Islet of Langerhans (tissue), 1 donor: Measurements from ENCODE around the gene GNA15.

Experiments used
- FAIRE-seq: peaks from one replicate; lab custom pipeline; 2011; peaks lifted over from hg19 to GRCh38; lab: Jason Lieb, UNC

The GNA15 gene

GRCh38 chr19:3106509-3107141 lies 29.2 kb upstream of the GNA15 start:
- no peak for FAIRE-seq

DNA sequence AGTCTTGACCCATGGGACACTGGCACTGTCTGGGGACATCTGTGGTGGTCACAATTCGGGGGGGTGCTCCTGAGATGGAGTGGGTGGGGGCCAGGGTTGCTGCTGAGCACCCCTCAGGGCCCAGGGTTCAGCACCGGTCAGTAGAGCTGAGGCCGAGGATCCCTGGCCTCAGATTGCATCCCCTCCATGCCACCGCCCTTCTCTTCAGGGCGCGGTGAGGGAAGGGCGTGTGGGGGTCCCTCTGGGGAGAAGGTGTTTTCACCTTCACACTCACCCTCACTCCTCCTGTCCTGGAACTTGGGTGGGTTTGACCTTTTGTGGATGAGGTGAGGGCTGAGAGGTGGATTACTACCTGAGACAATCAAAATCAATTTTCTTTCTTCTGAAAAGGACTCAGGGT lies 28.2 kb upstream of the GNA15 start:
- no peak for FAIRE-seq

GRCh38 chr19:3108775-3109174 lies 27.1 kb upstream of the GNA15 start:
- no peak for FAIRE-seq

GRCh38 chr19:3109491-3109890 lies 26.3 kb upstream of the GNA15 start:
- FAIRE-seq: no peak

GRCh38 chr19:3110126-3110825 lies 25.6 kb upstream of the GNA15 start:
- FAIRE-seq: no peak

- FAIRE-seq: no peak
Measured at GRCh38 chr19:3111586-3112247, 24.1 kb upstream of the GNA15 start.

GRCh38 chr19:3112375-3113099 lies 23.3 kb upstream of the GNA15 start:
- FAIRE-seq: no peak

GRCh38 chr19:3113100-3114017 lies 22.5 kb upstream of the GNA15 start:
- no peak for FAIRE-seq

DNA sequence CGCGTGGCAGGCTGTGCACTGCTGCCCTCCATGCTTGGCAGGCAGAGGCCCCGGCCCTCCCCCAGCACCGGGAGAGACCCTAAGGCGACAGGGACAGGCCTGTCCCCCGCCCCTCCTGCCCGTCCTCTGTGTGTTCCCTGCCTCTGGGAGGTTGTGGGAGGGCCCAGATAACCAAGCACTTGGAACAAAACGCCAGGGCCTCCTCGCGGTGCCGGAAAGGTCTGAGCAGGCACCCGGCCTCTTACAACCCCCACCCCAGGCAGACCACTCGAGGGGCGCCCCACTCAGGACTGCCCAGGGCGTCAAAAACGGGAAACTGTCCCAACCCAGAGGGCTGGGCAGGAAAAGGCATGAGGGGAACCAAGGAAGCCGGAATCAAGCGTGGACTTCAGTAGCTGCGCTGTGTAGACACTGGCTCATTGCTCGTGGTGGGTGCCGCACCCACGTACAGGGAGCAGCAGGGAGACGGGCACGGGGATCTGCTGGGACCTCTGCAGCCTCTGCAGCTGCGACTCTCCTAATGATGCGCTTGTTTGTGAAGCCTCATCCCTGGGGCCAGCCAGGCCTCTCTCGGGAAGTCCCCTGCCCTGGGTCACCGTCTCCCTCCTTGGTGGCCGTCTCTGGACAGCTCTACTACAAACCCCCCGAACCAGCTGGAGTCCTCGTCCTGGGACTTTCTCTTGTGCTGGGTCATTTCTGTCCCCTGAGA lies 21.7 kb upstream of the GNA15 start:
- FAIRE-seq: no peak

- no peak for FAIRE-seq
Measured at GRCh38 chr19:3114811-3115210, 21.0 kb upstream of the GNA15 start.

DNA sequence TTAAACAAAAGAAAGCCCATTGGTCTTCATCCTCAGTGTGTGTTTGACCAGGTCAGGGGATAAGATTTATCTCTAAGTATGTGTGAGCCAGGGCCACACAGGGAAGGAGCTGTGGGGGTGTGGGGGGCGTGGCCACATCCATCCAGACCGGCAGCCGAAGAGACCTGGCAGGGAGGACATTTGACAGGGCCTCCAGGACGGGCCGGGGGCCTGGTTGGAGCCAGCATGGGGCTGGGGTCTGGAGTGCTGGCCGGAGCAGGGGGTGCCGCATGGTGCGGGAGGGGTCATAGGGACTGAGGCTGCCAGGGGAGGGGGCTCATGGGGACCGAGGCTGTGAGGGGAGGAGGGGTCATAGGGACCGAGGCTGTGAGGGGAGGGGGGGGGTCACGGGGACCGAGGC lies 20.4 kb upstream of the GNA15 start:
- FAIRE-seq: no peak

GRCh38 chr19:3115916-3116602 lies 19.8 kb upstream of the GNA15 start:
- no peak for FAIRE-seq

GRCh38 chr19:3116621-3117020 lies 19.2 kb upstream of the GNA15 start:
- no peak for FAIRE-seq

- FAIRE-seq: no peak
Measured at GRCh38 chr19:3117716-3118115, 18.1 kb upstream of the GNA15 start.

- no peak for FAIRE-seq
Measured at GRCh38 chr19:3118232-3119070, 17.4 kb upstream of the GNA15 start.

- no peak for FAIRE-seq
Measured at GRCh38 chr19:3119071-3119595, 16.7 kb upstream of the GNA15 start.

GRCh38 chr19:3119693-3120380 lies 16.0 kb upstream of the GNA15 start:
- no peak for FAIRE-seq

DNA sequence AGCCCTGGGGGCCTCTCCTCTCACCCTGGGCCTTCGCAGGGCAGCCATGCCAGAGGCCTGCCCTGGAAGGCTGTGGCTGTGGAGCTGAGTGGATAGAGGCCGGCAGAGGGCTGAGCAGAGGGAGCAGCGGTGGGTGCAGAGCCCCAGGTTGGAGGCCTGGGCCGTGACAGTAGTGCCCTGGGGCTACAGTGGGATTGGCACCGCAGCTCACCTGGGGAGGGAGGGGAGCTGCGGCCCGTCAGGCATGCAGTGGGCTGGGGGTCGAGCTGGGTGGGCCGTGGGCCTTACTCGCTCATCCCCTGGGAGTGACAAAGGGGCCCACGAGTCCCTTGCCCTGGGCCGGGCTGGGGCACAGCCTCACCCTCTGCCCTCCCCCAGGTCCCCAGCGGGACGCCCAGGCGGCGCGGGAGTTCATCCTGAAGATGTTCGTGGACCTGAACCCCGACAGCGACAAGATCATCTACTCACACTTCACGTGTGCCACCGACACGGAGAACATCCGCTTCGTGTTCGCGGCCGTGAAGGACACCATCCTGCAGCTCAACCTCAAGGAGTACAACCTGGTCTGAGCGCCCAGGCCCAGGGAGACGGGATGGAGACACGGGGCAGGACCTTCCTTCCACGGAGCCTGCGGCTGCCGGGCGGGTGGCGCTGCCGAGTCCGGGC lies 15.1 kb upstream of the GNA15 start:
- no peak for FAIRE-seq
